Measurements from ENCODE around the gene ZPR1.

DNA sequence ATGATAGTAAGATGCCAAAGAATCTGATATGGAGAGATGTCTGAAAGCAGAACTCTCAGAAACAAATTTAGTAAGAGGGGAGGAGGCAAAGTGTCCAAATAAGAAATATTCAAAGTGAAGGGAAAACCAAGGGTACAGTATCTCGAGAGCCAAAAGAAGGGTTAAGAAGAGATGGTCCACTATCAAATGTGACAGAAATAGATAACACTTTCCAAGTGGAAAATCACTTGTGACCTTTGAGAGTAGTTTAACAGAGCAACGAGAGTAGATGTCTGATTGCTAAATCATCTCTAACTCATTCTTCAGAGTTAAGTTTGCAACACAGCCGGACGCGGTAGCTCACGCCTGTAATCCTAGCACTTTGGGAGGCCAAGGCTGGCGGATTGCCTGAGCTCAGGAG is 10.8 kb downstream of the ZPR1 start:
- TF ChIP-seq, protein P1, sequence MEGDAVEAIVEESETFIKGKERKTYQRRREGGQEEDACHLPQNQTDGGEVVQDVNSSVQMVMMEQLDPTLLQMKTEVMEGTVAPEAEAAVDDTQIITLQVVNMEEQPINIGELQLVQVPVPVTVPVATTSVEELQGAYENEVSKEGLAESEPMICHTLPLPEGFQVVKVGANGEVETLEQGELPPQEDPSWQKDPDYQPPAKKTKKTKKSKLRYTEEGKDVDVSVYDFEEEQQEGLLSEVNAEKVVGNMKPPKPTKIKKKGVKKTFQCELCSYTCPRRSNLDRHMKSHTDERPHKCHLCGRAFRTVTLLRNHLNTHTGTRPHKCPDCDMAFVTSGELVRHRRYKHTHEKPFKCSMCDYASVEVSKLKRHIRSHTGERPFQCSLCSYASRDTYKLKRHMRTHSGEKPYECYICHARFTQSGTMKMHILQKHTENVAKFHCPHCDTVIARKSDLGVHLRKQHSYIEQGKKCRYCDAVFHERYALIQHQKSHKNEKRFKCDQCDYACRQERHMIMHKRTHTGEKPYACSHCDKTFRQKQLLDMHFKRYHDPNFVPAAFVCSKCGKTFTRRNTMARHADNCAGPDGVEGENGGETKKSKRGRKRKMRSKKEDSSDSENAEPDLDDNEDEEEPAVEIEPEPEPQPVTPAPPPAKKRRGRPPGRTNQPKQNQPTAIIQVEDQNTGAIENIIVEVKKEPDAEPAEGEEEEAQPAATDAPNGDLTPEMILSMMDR (IDR thresholded peaks at IDR 0.05), result no peak
- no peak for TF ChIP-seq POLR2A (IDR thresholded peaks at IDR 0.05)

Data from adrenal gland (tissue), 5 donors.